H9 (cell line): ENCODE measurements around the gene NACC1. TPM values are rescaled to one million over a fixed set of nuclear protein-coding genes. Genes with fewer than 3 reads are reported as not detected.

ENCODE experiments used
- DNase-seq: peaks from one replicate; pipeline ENCODE4 v3.0.0-alpha.2; 2017
- H2AFZ ChIP-seq: one replicate; pipeline ENCODE4 v1.6.1; 2013; ENCODE audit warnings: mild to moderate bottlenecking, low read length, control low read depth, moderate library complexity
- H2AK5ac ChIP-seq: 2 replicates; pipeline ENCODE4 v1.6.1; 2013; ENCODE audit warnings: low read length, control low read depth, mixed read lengths; ENCODE audit not compliant: insufficient read length
- H2BK120ac ChIP-seq: one replicate; pipeline ENCODE4 v1.6.1; 2013; ENCODE audit warnings: low read depth, mild to moderate bottlenecking, low read length, control low read depth, inconsistent platforms; ENCODE audit not compliant: poor library complexity, severe bottlenecking
- H2BK12ac ChIP-seq: 2 replicates; pipeline ENCODE4 v1.6.1; 2013; ENCODE audit warnings: low read length, control low read depth, mixed read lengths, low read depth; ENCODE audit not compliant: insufficient read length
- H2BK15ac ChIP-seq: 2 replicates; pipeline ENCODE4 v1.6.1; 2013; ENCODE audit warnings: low read depth, low read length, control low read depth
- H2BK20ac ChIP-seq: one replicate; pipeline ENCODE4 v1.6.1; 2013; ENCODE audit warnings: low read depth, mild to moderate bottlenecking, low read length, control low read depth, inconsistent platforms; ENCODE audit not compliant: poor library complexity, severe bottlenecking
- H2BK5ac ChIP-seq: 2 replicates; pipeline ENCODE4 v1.6.1; 2013; ENCODE audit warnings: low read length, control low read depth, mixed read lengths; ENCODE audit not compliant: insufficient read length
- H3K14ac ChIP-seq: 2 replicates; pipeline ENCODE4 v1.6.1; 2013; ENCODE audit warnings: low read length, control low read depth; ENCODE audit not compliant: insufficient read depth
- H3K18ac ChIP-seq: 2 replicates; pipeline ENCODE4 v1.6.1; 2013; ENCODE audit warnings: low read depth, mild to moderate bottlenecking, mixed read lengths, low read length, control low read depth; ENCODE audit not compliant: insufficient read length
- H3K23ac ChIP-seq: 2 replicates; pipeline ENCODE4 v1.6.1; 2013; ENCODE audit warnings: low read length, control low read depth, mixed read lengths, low read depth; ENCODE audit not compliant: insufficient read length
- H3K23me2 ChIP-seq: 2 replicates; pipeline ENCODE4 v1.6.1; 2013; ENCODE audit warnings: low read depth, mild to moderate bottlenecking, mixed read lengths, low read length, control low read depth; ENCODE audit not compliant: insufficient read length, poor library complexity, severe bottlenecking
- H3K27ac ChIP-seq: 2 replicates; pipeline ENCODE4 v1.5.1; 2013; ENCODE audit warnings: low read length, control low read depth, mixed read lengths, low read depth; ENCODE audit not compliant: insufficient read length
- H3K27me3 ChIP-seq: 2 replicates; pipeline ENCODE4 v1.6.1; 2013; ENCODE audit warnings: low read length, control low read depth, inconsistent platforms; ENCODE audit not compliant: insufficient read depth
- H3K4ac ChIP-seq: 2 replicates; pipeline ENCODE4 v1.6.1; 2013; ENCODE audit warnings: low read depth, mild to moderate bottlenecking, control low read depth, inconsistent platforms, low read length, moderate library complexity
- H3K4me1 ChIP-seq: 2 replicates; pipeline ENCODE4 v1.6.1; 2013; ENCODE audit warnings: low read length, control low read depth, inconsistent platforms; ENCODE audit not compliant: insufficient read depth
- H3K4me2 ChIP-seq: 2 replicates; pipeline ENCODE4 v1.6.1; 2013; ENCODE audit warnings: low read length, control low read depth, mixed read lengths; ENCODE audit not compliant: insufficient read length, insufficient read depth
- H3K56ac ChIP-seq: 2 replicates; pipeline ENCODE4 v1.6.1; 2013; ENCODE audit warnings: low read depth, mild to moderate bottlenecking, mixed read lengths, low read length, control low read depth; ENCODE audit not compliant: insufficient read length
- H3K79me1 ChIP-seq: 2 replicates; pipeline ENCODE4 v1.6.1; 2013; ENCODE audit warnings: low read depth, mild to moderate bottlenecking, moderate library complexity, low read length, control low read depth, inconsistent platforms; ENCODE audit not compliant: insufficient read depth, poor library complexity, severe bottlenecking
- H3K79me2 ChIP-seq: 2 replicates; pipeline ENCODE4 v1.6.1; 2013; ENCODE audit warnings: low read length, control low read depth, inconsistent platforms; ENCODE audit not compliant: insufficient read depth
- H3K9ac ChIP-seq: 2 replicates; pipeline ENCODE4 v1.6.1; 2013; ENCODE audit warnings: low read length, control low read depth, mixed read lengths; ENCODE audit not compliant: insufficient read length; ENCODE audit errors: extremely low read depth
- H3K9me3 ChIP-seq: one replicate; pipeline ENCODE4 v1.6.1; 2013; ENCODE audit warnings: low read depth, low read length, inconsistent platforms; ENCODE audit not compliant: control insufficient read depth
- H3T11ph ChIP-seq: one replicate; pipeline ENCODE4 v1.6.1; 2013; ENCODE audit warnings: mild to moderate bottlenecking, low read length, control low read depth, inconsistent platforms
- H4K20me1 ChIP-seq: one replicate; pipeline ENCODE4 v1.6.1; 2013; ENCODE audit not compliant: control insufficient read depth, insufficient read length, insufficient read depth
- H4K5ac ChIP-seq: 2 replicates; pipeline ENCODE4 v1.6.1; 2013; ENCODE audit warnings: low read depth, mild to moderate bottlenecking, mixed read lengths, low read length, control low read depth; ENCODE audit not compliant: insufficient read length
- H4K8ac ChIP-seq: replicated peaks from 2 replicates; pipeline ENCODE4 v1.6.1; 2013; ENCODE audit warnings: low read length, control low read depth, mixed read lengths, low read depth; ENCODE audit not compliant: insufficient read length
- H4K91ac ChIP-seq: 2 replicates; pipeline ENCODE4 v1.6.1; 2013; ENCODE audit warnings: low read depth, mild to moderate bottlenecking, moderate library complexity, mixed read lengths, low read length, control low read depth; ENCODE audit not compliant: insufficient read length
- H3K27ac Mint-ChIP-seq, 3 experiments: 2 replicates in 2 of 3; 3 replicates in 1 of 3; pipeline ENCODE4 v1.8.0; 2020 to 2021; ENCODE audit warnings: mixed read lengths in 3 of 3, mild to moderate bottlenecking in 1 of 3, moderate library complexity in 1 of 3
- H3K27me3 Mint-ChIP-seq: 2 replicates; pipeline ENCODE4 v1.8.0; 2021; ENCODE audit warnings: low read depth, mild to moderate bottlenecking, moderate library complexity, mixed read lengths
- H3K36me3 Mint-ChIP-seq, 3 experiments: 2 replicates in 2 of 3; 3 replicates in 1 of 3; pipeline ENCODE4 v1.8.0; 2020 to 2021; ENCODE audit warnings: low read depth in 3 of 3, mixed read lengths in 3 of 3; ENCODE audit not compliant: insufficient read depth in 1 of 3
- H3K4me1 Mint-ChIP-seq, 2 experiments: 2 replicates each; pipeline ENCODE4 v1.8.0; 2020; ENCODE audit warnings: mixed read lengths in 2 of 2
- H3K4me3 Mint-ChIP-seq, 2 experiments: 2 replicates in 1 of 2; 3 replicates in 1 of 2; pipeline ENCODE4 v1.8.0; 2020 to 2021; ENCODE audit warnings: mild to moderate bottlenecking in 2 of 2, mixed read lengths in 2 of 2, moderate library complexity in 1 of 2
- H3K9me3 Mint-ChIP-seq, 2 experiments: 2 replicates in 1 of 2; 3 replicates in 1 of 2; pipeline ENCODE4 v1.8.0; 2020; ENCODE audit warnings: mild to moderate bottlenecking in 2 of 2, mixed read lengths in 2 of 2, moderate library complexity in 1 of 2
- WGBS: extraction: QIAGEN DNeasy Blood & Tissue Kit; methylation state at CpG from one replicate; pipeline ENCODE4 v1.1.7; 2013; ENCODE audit warnings: missing lambda C conversion rate, low lambda C conversion rate, mixed read lengths; ENCODE audit not compliant: insufficient read length; ENCODE audit errors: extremely low coverage; 5-methylcytosine and 5-hydroxymethylcytosine counted together
- total RNA-seq: library from RNA; stranded (reverse); gene quantifications from 2 replicates; pipeline ENCODE4 v1.2.1, GENCODE V29; 2021
- TF ChIP-seq, protein P1 (sequence below): fragments of 200-600 bp; sonication (generic); conservative IDR thresholded peaks from 3 replicates; pipeline ENCODE4 v1.8.0; 2021; ENCODE audit warnings: antibody characterized with exemption, mild to moderate bottlenecking

NACC1 gene
- total RNA-seq, 1 experiment from 2014 or later, result 198 TPM

- Histone ChIP-seq H3K23me2 (peaks cover 9% of the 10 kb centered on the region), H3K9ac (no peak overlapping the region), H2AK5ac (no peak overlapping the region), H3K23ac (no peak overlapping the region), H2BK15ac (no peak overlapping the region), H3K4me2 (no peak overlapping the region), H3K18ac (no peak overlapping the region), H2BK120ac (no peak overlapping the region), H3K27me3 (peaks cover 9% of the 10 kb centered on the region; the same call in 1 of the 2 replicates), H2AFZ (no peak overlapping the region), H3K79me1 (no peaks in the 10 kb centered on the region), H3K9me3 (no peaks in the 10 kb centered on the region), H3T11ph (no peak overlapping the region), H3K56ac (no peak overlapping the region), H4K5ac (no peak overlapping the region), H3K4me1 (0 out of 2 replicates have a peak, but pooled peaks cover 2% of the 10 kb centered on the region), H4K20me1 (no peaks in the 10 kb centered on the region), H3K4ac (no peak overlapping the region), H3K27ac (no peak overlapping the region), H3K14ac (no peak overlapping the region), H2BK12ac (no peak overlapping the region), H2BK5ac (no peak overlapping the region), H4K91ac (no peak overlapping the region), H3K79me2 (no peaks in the 10 kb centered on the region), H2BK20ac (no peak overlapping the region), H4K8ac (no peak overlapping the region)
- Mint-ChIP-seq H3K4me3 (no peak overlapping the region), H3K36me3 (no peaks in the 10 kb centered on the region), H3K9me3 (peaks cover 0 to 3% of the 10 kb centered on the region in 2 experiments; a peak in 1 of 5 replicates), H3K4me1 (peaks cover 29 to 42% of the 10 kb centered on the region in 2 experiments), H3K27ac (no peak overlapping the region), H3K27me3 (peaks cover 64% of the 10 kb centered on the region)
- no peak for DNase-seq
- TF ChIP-seq, protein P1, sequence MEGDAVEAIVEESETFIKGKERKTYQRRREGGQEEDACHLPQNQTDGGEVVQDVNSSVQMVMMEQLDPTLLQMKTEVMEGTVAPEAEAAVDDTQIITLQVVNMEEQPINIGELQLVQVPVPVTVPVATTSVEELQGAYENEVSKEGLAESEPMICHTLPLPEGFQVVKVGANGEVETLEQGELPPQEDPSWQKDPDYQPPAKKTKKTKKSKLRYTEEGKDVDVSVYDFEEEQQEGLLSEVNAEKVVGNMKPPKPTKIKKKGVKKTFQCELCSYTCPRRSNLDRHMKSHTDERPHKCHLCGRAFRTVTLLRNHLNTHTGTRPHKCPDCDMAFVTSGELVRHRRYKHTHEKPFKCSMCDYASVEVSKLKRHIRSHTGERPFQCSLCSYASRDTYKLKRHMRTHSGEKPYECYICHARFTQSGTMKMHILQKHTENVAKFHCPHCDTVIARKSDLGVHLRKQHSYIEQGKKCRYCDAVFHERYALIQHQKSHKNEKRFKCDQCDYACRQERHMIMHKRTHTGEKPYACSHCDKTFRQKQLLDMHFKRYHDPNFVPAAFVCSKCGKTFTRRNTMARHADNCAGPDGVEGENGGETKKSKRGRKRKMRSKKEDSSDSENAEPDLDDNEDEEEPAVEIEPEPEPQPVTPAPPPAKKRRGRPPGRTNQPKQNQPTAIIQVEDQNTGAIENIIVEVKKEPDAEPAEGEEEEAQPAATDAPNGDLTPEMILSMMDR, result no peak
- WGBS, result no CpG with 5 or more reads among the region's 2 CpGs
These were observed 25.9 kb upstream of the NACC1 start for GRCh38 chr19:13092158-13092543.
